WTC11 (cell line): ENCODE results near the gene ACP4. TPM values are rescaled to one million over a fixed set of nuclear protein-coding genes. Genes with fewer than 3 reads are reported as not detected.

Experiments
- ATAC-seq: fragments of 200-7000 bp; cut with Tn5 transposase; 2 replicates; pipeline ENCODE4 v1.10.0; 2021; ENCODE audit warnings: mild to moderate bottlenecking, moderate library complexity
- CTCF ChIA-PET: fragments of 300-600 bp; sonication (Branson Sonifier 250); formaldehyde crosslinking; loops from one replicate; lab custom pipeline; 2021; ENCODE audit warnings: antibody characterized with exemption; lab: Charles Lee
- POLR2A ChIA-PET: fragments of 350-600 bp; sonication (Branson Sonifier 250); formaldehyde crosslinking; loops from one replicate; lab custom pipeline; 2021; ENCODE audit warnings: antibody characterized with exemption; lab: Charles Lee
- DNase-seq: peaks from one replicate; pipeline ENCODE4 v3.0.0; 2021; ENCODE audit warnings: low spot score
- H3K27ac Mint-ChIP-seq: 2 replicates; pipeline ENCODE4 v1.8.0; 2021; ENCODE audit warnings: mixed read lengths
- H3K27me3 Mint-ChIP-seq: 2 replicates; pipeline ENCODE4 v1.8.0; 2021; ENCODE audit warnings: low read depth, mild to moderate bottlenecking, moderate library complexity, mixed read lengths
- H3K36me3 Mint-ChIP-seq: 2 replicates; pipeline ENCODE4 v1.8.0; 2021; ENCODE audit warnings: mixed read lengths
- H3K4me1 Mint-ChIP-seq: 2 replicates; pipeline ENCODE4 v1.8.0; 2022; ENCODE audit warnings: mixed read lengths
- H3K4me3 Mint-ChIP-seq: 2 replicates; pipeline ENCODE4 v1.8.0; 2021; ENCODE audit warnings: mild to moderate bottlenecking, moderate library complexity, mixed read lengths
- H3K9me3 Mint-ChIP-seq: 2 replicates; pipeline ENCODE4 v1.8.0; 2021; ENCODE audit warnings: mixed read lengths
- ATF3 ChIP-seq: sonication (generic); formaldehyde crosslinking; conservative IDR thresholded peaks from 2 replicates; pipeline ENCODE4 v1.8.1; 2022; ENCODE audit warnings: mild to moderate bottlenecking, missing genetic modification reagents
- CREB1 ChIP-seq: sonication (generic); formaldehyde crosslinking; IDR thresholded peaks from 2 replicates; pipeline ENCODE4 v1.8.0; 2023; ENCODE audit warnings: mild to moderate bottlenecking, missing genetic modification reagents
- E2F1 ChIP-seq: sonication (generic); formaldehyde crosslinking; IDR thresholded peaks from 2 replicates; pipeline ENCODE4 v1.8.0; 2022; ENCODE audit warnings: mild to moderate bottlenecking, missing genetic modification reagents
- FOXP1 ChIP-seq: sonication (generic); formaldehyde crosslinking; IDR thresholded peaks from 2 replicates; pipeline ENCODE4 v1.8.0; 2022; ENCODE audit warnings: missing genetic modification reagents, mild to moderate bottlenecking, moderate library complexity, borderline replicate concordance
- GABPB1 ChIP-seq: sonication (generic); formaldehyde crosslinking; IDR thresholded peaks from 2 replicates; pipeline ENCODE4 v1.8.1; 2023; ENCODE audit warnings: mild to moderate bottlenecking, missing genetic modification reagents
- GRHL2 ChIP-seq: fragments of 250-450 bp; sonication (Bioruptor Pico); IDR thresholded peaks from 2 replicates; pipeline ENCODE4 v1.8.0; 2022; ENCODE audit warnings: mild to moderate bottlenecking, moderate library complexity; ENCODE audit not compliant: insufficient replicate concordance, severe bottlenecking
- JUN ChIP-seq: sonication (generic); formaldehyde crosslinking; IDR thresholded peaks from 2 replicates; pipeline ENCODE4 v1.8.0; 2023; ENCODE audit warnings: mild to moderate bottlenecking, missing genetic modification reagents
- MXD4 ChIP-seq: fragments of 250-450 bp; sonication (Bioruptor Pico); IDR thresholded peaks from 2 replicates; pipeline ENCODE4 v1.8.0; 2021; ENCODE audit warnings: mild to moderate bottlenecking, moderate library complexity, borderline replicate concordance
- PRDM15 ChIP-seq: sonication (generic); formaldehyde crosslinking; IDR thresholded peaks from 2 replicates; pipeline ENCODE4 v1.8.0; 2022; ENCODE audit warnings: missing genetic modification reagents
- SMAD3 ChIP-seq: sonication (generic); formaldehyde crosslinking; IDR thresholded peaks from 2 replicates; pipeline ENCODE4 v1.8.0; 2022; ENCODE audit warnings: missing genetic modification reagents, mild to moderate bottlenecking, borderline replicate concordance
- STAT6 ChIP-seq: sonication (generic); formaldehyde crosslinking; conservative IDR thresholded peaks from 2 replicates; pipeline ENCODE4 v1.8.1; 2023; ENCODE audit warnings: mild to moderate bottlenecking, low read depth, missing genetic modification reagents, moderate library complexity
- TCF7 ChIP-seq: sonication (generic); formaldehyde crosslinking; IDR thresholded peaks from 2 replicates; pipeline ENCODE4 v1.8.0; 2022; ENCODE audit warnings: mild to moderate bottlenecking, low read depth, missing genetic modification reagents, moderate library complexity
- TEAD1 ChIP-seq: sonication (generic); formaldehyde crosslinking; IDR thresholded peaks from 2 replicates; pipeline ENCODE4 v1.8.0; 2022; ENCODE audit warnings: mild to moderate bottlenecking, missing genetic modification reagents
- ZBTB43 ChIP-seq: sonication (generic); formaldehyde crosslinking; IDR thresholded peaks from 2 replicates; pipeline ENCODE4 v1.8.1; 2023; ENCODE audit warnings: mild to moderate bottlenecking, missing genetic modification reagents
- ZNF138 ChIP-seq: sonication (generic); formaldehyde crosslinking; conservative IDR thresholded peaks from 2 replicates; pipeline ENCODE4 v1.8.1; 2022; ENCODE audit warnings: mild to moderate bottlenecking, moderate library complexity, missing genetic modification reagents
- ZNF281 ChIP-seq: sonication (generic); formaldehyde crosslinking; IDR thresholded peaks from 2 replicates; pipeline ENCODE4 v1.8.0; 2023; ENCODE audit warnings: mild to moderate bottlenecking, missing genetic modification reagents
- ZNF396 ChIP-seq: fragments of 250-450 bp; sonication (Bioruptor Pico); IDR thresholded peaks from 2 replicates; pipeline ENCODE4 v1.8.0; 2021; ENCODE audit warnings: mild to moderate bottlenecking, moderate library complexity, borderline replicate concordance
- total RNA-seq: library from RNA; stranded (reverse); gene quantifications from 3 replicates; pipeline ENCODE4 v1.2.3, GENCODE V29; 2021

ACP4 gene
- total RNA-seq, 1 experiment from 2014 or later = not detected

- TF ChIP-seq ATF3 (CRISPR knock-in tag) = no peak
- TF ChIP-seq E2F1 (CRISPR knock-in tag) = no peak
- TF ChIP-seq JUN = no peak
- no peak for TF ChIP-seq SMAD3 (CRISPR knock-in tag)
- TF ChIP-seq STAT6 (CRISPR knock-in tag) = no peak
These were observed 10.4 kb upstream of the ACP4 start (continued) for GRCh38 chr19:50779504-50780457.

- Mint-ChIP-seq H3K27me3 (peaks cover 78% of the 10 kb centered on the region), H3K4me3 (no peak overlapping the region), H3K27ac (no peak overlapping the region), H3K36me3 (no peaks in the 10 kb centered on the region), H3K9me3 (no peaks in the 10 kb centered on the region), H3K4me1 (peaks cover 30% of the 10 kb centered on the region)
- ChIA-PET CTCF (interaction anchor here (0.8 to 10.3 kb wide), 5 partner anchors 52 to 225 kb away, joined by 3 to 195 read pairs (median 12); partner anchors contain the start of genes CLEC11A and SHANK1), POLR2A (interaction anchor here (0.7 to 1.4 kb wide), 2 partner anchors 52 to 56 kb away, joined by 3 to 4 read pairs; no protein-coding TSS in a partner anchor)
- DNase-seq (no peak), ATAC-seq (no peak)
- TF ChIP-seq MXD4 (CRISPR knock-in tag) (no peak), FOXP1 (no peak), ZBTB43 (no peak), PRDM15 (CRISPR knock-in tag) (no peak), STAT6 (CRISPR knock-in tag) (no peak), GABPB1 (no peak), ZNF281 (CRISPR knock-in tag) (no peak), TEAD1 (CRISPR knock-in tag) (no peak), ZNF396 (CRISPR knock-in tag) (no peak), GRHL2 (CRISPR knock-in tag) (no peak), TCF7 (CRISPR knock-in tag) (no peak), CREB1 (CRISPR knock-in tag) (no peak), ZNF138 (CRISPR knock-in tag) (no peak)
These were observed 9.3 kb upstream of the ACP4 start for GRCh38 chr19:50780753-50781435.
